HG02981 (cell line): ENCODE data around the gene ATP2A3.
"Not testable (repeated sequence)": the region's sequence is repeated elsewhere in the genome, so short reads cannot be mapped to it uniquely, and the experiment has no call there.

Experiments
- ATAC-seq: cut with Tn5 transposase; IDR thresholded peaks from one replicate; pipeline ENCODE4 v1.9.1; 2021; ENCODE audit warnings: mild to moderate bottlenecking, moderate library complexity; ENCODE audit not compliant: unreplicated experiment

Gene ATP2A3

DNA sequence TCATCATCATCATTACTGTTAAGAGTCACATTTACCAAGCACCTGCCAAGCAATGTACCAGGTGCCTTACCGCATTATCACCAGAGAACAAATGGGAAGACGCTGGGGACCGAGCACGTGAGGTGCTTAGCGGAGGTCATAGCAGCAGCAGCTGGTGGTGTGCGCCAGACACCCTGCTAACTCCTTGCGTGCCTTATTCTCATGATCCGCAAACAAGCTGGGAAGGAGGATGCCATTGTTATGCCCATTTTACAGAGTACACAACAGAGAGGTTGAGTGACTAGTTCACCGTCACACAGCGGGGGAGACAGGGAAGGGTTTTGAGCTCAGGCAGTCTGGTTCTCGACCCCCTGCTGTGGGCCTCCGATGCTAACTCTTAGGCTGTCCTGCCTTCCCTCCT, 7.3 kb downstream of the ATP2A3 start:
- no peak for ATAC-seq

DNA sequence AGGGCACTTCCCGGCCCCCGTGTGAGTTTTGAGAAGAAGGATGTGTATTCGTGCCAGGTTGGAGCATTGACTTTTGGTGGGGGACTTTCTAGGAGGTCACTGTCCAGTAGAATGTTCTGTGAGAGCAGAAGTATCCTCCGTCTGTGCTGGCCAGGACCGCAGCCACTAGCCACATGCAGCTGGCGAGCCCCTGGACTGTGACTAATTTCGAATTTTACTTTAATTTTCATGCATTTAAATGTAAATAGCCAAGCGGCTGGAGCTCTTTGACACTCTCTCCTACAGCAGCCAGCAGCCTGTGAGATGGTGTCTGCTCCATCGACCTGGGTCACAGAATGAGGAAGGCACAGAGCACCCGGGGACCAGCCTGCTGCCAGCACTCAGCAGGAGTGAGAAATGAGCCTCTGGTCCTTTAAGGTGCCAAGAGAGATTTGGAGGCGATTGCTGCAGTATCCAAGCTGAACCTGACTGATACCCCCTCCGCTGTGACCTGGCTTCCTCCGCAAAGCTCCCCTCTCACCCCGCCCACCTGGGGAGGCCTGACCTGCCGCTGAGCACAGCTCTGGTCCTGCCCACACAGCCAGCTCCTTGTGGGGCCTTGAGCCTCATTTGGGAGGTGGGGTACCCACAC, 7.8 kb downstream of the ATP2A3 start:
- no peak for ATAC-seq

DNA sequence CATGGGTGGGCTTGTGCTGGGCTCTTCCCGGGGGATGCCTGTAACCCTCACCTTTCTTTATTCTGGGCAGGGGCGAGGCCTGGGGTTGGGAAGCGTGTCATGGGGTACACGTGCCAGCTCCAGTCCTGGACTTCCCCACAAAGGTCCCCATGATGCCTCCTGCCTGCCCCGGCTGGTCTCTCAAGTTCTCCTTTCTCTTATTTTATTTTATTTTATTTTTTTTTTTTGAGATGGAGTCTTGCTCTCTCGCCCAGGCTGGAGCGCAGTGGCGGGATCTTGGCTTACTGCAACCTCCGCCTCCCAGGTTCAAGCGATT, 8.6 kb downstream of the ATP2A3 start:
- ATAC-seq, result no peak

DNA sequence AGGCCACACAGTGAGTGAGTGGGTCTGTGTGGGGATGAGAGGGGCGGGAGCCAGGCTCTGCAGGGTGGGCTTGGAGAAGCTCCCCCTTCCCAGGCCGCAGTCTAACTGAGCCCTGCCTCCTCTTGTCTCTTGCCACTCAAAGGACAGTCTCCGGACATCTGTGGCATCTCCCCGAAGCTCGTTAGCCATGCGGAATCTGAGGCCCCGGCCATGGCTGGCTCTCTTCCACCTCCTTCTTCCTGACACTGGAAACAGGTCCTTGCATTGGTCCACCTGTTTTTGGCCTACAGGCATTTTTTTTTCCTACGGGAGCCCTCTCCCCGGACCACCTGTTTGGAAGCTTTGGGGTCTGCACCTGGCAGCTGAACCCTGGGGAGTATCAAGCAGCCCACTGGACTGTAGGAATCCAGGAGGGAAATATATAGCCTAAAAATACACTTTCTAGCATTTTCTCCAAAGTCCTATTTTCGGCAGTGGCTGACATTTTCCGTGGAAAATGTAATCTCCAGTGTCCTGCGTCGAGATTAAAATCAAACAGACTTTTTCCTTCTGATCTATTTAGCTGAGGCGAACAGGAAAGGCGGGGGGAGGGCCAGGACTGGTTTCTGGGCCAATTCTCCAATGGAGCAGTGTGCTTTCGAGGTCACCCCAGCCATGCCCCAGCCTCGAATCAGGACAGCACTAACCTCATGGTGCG, 9.1 kb downstream of the ATP2A3 start:
- ATAC-seq, result no peak

DNA sequence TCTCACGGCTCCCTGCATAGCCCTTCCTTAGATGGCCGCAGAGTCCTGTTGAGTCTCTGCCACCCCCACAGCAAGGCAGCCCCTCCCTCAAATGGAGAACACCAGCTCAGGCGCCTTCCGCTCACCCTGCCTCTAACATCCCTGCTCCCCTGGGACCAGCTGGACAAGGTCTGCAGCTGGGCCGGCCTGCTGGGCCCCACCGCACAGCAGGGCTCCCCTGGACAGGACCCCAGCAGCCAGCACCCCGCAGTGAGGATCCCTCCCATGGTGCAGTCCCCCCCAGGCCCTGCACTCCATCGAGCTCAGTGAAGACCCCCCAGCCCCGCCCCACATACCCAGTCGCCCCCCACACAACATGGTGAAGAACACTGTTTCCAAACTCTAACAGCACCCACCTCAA, 10.2 kb downstream of the ATP2A3 start:
- no peak for ATAC-seq

DNA sequence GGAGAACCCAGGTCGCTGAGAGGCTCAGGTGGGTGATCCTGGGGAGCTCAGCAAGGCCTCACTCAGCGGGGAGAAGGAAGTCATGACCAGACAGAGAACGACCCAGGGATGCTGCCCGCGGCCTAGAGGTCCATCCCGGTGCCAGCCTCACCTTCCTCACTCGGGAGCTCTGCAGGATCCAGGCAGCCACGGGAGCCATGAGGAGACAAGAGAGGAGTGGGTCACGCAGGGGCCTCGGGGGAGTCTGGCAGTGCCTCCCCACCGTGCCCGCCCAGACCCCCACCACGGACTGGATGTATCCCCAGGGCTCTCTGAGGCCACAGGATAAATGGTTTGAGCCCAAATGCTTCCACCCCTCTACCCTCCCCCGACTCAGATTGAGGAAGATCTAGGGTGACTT, 10.7 kb downstream of the ATP2A3 start:
- ATAC-seq, result no peak

DNA sequence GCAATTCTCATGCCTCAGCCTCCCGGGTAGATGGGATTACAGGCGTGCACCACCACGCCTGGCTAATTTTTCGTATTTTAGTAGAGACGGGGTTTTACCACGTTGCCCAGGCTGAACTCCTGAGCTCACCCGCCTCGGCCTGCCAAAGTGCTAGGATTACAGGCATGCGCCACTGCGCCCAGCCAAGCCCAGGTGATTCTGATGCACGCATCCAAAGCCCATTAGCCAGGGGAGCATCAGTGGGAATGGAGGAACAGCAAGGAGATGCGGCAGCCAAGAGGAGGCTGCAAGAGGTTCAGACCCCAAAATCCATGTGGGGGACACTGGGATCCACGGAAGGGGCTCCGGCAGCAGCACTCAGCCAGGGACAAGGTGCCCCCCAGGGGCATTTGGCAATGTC, 12.1 kb downstream of the ATP2A3 start:
- ATAC-seq, result no peak

DNA sequence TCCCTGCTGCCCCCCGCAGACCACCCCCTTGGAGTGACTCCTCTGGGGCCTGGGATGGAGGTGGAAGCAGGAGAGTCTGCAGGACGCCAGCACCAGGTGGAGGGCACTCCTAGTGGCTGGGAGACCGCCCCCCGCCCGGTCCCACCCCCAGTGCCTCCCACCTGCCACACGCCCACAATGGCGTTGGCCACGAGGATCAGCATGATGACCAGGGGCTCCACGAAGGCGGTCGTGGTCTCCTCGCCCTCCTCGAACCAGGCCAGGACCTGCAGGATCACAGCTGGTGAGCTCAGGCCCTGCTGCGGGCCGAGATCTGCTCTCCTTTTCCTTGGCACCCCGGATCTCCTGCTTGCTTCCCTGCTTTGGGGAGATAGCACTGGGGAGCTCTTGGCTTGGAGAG, 12.8 kb downstream of the ATP2A3 start:
- no peak for ATAC-seq

DNA sequence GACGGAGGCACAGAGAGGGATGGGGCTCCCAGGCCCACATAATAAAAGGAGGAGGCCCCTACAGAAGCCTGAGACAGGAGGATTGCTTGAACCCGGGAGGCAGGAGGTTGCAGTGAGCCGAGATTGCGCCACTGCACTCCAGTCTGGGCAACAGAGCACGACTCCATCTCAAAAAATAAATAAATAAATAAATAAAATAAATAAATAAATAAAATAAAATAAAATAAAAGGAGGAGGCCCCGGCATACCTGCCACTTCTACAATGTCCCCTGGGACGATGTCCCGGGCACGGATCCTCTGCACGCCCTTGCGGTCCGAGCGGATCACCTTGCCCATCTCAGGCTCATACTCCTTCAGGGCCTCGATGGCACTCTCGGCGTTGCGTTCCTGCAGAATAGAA, 13.2 kb downstream of the ATP2A3 start:
- ATAC-seq, result no peak

DNA sequence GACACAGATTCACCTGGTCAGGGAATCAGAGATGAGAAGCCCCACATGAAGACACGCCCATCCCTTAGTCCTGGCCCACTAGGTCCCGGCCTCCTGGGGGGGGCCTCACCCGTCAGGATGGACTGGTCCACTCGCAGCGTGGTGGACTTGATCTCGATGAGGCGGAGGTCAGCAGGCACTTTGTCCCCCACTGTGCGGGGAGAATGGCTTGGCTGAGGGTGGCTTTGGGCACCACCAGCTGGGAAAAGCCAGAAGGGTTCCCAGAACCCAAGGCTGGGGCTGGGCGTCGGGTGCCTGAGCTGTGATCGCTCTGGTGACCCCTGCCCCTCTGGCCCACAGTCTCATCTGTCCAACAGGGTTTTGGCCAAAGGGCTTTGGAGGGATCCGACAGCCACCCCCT, 13.7 kb downstream of the ATP2A3 start:
- no peak for ATAC-seq

DNA sequence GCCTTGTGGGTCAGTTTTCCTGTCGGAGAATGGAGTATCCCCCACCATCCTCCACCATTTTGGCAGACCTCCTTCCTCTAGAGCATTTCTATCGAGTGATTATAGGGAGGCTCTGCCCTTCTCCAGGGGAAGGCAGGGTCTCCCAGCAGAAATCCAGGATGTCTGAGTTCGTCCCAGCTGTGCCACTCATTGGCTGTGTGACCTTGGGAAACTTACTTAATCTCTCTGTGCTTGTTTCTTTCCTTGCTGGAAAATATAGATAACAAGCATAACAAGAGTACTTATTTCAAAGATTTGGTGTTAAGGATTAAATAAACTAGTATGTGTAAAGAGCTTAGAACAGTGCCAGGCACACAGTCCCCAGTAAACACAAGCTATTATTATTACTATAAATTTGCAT, 14.8 kb downstream of the ATP2A3 start:
- ATAC-seq, result no peak

DNA sequence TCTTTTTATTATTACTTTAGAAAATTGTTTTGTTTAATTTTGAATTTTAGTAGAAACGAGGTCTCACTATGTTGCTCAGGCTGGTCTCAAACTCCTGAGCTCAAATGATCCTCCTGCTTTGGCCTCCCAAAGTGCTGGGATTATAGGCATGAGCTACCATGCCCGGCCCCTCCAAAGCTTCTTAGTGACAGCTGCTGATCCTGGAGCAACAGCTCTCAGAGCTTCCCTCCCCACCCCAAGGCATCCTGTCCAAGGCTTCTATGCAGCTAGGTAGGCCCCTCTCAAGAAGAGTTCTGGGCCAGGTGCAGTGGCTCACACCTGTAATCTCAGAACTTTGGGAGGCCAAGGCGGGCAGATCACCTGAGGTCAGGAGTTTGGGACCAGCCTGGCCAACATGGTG, 15.7 kb downstream of the ATP2A3 start:
- ATAC-seq, result not testable (repeated sequence)

DNA sequence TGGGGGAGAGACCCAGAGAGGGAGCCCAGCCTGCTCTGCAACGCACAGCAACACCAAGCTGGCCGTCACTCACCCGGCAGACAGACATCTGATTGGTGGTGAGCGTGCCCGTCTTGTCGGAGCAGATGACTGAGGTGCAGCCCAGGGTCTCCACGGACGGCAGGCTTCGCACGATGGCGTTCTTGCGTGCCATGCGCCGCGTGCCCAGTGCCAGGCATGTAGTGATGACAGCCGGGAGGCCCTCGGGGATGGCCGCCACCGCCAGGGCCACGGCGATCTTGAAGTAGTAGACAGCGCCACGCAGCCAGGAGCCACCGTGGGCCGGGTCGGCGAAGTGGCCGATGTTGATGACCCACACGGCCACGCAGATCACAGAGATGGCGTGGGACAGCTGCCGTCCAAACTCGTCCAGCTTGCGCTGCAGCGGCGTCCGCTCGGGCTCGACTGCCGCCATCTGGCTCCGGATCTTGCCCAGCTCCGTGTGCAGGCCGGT, 16.9 kb downstream of the ATP2A3 start:
- no peak for ATAC-seq

DNA sequence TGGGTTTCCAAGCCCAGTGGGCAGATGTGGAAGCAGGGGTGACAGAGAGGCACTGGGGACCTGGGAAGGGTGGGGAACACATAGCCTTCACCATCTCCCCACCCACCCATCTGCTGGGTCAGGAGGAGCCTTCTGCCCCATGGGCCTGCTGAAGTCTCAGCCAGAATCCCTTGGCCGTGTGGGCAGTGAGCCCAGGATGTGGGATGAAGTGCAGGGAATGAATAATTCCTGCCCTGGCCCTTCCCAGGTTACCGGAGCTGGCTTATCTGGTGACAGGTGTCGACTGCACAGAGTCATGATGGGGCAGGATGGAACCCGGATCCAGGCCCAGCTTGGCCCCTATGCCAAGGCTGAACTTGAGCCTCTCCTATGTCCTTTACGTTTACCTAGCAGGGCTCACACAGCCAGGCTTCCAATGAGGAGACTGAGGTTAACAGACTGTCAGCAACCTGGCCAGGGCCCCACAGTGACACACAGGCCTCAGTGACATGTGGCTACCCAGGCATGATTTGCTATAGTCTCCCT, 17.5 kb downstream of the ATP2A3 start:
- ATAC-seq, result no peak

DNA sequence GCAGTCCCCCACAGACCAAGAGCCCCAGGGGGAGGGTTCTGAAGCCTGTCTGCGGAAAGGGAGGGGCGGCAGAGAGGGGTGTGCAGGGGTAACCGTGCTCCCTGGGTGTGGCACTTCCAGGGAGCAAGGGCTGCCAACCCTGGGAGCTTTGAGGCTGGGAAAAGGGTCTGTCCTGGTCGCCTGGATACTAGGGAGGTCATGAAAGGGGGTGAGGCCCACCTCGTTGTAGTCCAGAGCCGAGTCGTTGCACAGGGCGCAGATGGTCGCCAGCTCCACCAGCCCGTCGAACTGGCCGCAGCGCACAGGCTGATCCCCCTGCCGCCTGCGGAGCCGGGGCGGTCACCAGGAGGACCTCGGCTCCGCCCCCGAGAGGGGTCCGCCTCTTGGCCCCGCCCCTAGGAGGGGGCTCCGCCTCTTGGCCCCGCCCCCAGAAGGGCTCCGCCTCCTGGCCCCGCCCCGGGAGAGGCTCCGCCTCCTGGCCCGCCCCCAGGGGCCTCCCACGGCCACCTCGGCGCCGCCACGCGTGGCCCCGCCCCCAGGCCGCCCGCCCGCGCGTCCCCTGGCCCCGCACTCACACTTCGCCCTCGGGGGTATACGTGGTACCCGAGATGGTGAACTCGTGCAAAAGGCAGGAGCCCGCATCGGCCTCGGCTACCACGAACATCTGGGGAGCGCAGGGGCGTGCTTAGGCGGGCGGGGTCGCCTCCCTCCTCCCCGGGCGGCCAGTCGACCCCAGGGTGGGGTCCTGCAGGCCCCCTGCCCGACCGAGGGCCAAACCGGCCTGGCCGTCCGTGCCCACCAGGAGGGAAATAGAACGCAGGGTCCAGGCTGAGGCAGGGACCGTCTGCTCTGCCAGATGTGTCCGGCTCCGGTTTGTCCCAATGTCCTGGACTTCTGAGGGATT, 19.5 kb downstream of the ATP2A3 start:
- no peak for ATAC-seq

DNA sequence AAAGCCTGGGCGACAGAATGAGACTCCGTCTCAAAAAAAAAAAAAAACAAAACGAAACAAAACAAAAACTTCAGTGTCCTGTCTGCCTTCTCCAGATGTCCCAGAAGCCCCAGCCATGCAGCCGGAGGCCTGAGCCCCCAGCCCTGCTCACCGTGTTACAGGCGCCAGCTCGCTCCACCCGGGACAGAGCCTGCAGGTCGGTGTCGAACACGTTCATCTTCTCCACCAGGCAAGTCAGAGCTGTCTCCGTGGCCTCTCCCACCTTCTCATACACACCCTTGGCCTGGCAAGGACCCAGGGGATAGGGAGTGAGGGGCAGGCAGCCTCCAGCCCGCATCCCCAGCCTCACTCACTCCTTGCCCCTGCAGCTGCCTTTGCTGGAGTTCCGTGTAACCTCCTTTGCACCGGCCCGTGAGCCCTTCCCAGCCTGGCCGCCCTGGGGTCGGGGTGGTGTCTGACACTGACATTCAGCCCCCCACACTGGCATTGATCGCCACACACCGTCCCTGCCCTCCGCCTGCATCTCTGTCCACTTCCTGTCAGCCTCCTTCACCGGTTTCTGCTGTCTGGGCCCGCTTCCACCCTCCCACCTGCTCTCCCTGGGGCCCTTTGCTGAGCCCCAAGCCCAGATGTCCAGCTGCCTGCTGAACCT, 20.9 kb downstream of the ATP2A3 start:
- ATAC-seq, result no peak

DNA sequence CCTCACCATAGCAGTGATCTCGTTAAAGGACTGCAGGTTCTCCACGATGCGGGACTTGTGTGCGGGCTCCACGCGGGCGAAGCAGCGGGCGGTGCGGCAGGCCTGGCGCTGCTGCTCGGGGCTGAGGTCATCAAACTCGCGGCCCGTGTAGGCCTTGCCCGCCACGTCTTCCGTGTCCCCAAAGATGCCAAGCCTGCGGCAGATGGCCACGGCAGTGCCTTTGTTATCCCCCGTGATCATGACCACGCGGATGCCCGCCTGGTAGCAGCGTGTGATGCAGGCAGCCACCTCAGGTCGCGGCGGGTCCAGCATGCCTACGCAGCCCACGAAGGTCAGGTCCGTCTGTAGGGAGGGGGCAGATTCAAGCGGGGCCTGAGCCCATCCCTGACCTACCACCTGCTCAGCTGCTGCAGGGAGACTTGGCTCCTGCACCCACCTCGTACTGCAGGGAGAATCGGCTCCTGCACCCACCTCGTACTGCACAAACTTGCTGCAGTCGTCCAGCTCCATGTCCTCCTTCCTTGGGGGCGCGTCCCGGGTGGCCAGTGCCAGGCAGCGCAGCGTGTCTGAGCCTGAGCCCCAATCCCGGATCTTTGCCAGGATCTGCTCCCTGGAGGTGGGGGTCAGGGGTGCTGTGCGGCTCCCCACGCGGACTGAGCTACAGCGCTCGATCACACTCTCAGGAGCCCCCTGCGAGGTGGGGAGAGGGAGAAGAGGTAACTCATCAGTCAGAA, 23.1 kb downstream of the ATP2A3 start:
- no peak for ATAC-seq

DNA sequence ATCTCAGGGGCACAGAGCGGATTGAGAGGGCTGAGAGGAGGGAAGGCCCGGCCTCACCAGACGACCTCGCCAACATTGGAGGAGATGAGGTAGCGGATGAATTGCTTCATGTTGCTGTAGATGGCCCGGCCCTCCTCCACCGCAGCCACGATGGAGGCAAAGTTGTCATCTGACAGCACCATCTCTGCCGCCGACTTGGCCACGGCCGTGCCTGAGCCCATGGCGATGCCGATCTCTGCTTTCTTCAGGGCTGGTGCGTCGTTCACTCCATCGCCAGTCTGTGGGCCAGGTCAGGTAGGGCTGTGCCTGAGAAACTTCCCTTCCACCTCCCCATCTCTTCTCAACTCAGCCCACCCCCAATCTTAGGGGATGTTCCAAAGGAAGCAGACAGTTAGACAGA, 26.9 kb downstream of the ATP2A3 start:
- no peak for ATAC-seq

DNA sequence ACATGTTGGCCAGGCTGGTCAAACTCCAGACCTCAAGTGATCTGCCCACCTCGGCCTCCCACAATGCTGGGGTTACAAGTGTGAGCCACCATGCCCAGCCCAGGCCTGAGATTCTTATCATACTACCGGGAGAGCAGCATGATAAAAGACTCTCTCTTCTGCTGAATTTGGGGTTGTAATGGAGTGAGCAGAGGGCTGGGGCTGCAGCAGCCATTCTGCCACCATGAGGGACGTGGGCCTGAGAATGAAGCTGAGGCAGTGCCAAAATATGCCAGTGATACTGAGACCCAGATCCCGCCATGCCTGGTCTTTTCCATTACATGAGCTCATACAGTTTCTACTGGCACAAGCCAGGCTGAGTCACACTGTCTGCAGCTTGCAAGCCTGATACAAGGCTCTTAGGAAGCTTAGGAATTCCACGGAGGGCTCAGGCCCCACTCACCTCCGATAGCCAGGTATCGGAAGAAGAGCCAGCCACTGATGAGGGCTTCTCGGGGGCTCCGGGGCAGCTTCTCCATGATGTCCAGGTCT, 28.3 kb downstream of the ATP2A3 start:
- ATAC-seq, result no peak

DNA sequence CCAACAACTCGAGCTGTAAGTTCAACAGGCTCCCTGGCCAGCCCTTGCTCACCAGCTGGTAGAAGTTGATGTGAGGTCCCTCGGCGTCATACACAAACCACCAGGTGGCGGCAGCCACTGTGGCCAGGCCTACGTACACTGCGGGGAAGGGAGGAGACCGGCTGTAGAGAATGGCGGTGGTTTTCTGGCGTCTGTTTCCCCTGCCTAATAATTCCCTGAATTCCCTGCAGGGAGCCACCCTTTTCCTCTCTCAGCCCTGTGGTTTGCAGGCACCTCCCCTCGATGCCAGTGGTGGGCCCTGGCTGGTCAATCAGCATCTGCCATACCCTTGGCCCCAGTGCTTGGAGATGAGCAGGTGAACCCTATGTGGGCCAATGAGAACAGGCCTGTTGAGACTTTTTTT, 29.1 kb downstream of the ATP2A3 start:
- no peak for ATAC-seq
